SK-N-SH (cell line): ENCODE measurements around the gene GPR3. TPM values are rescaled to one million over a fixed set of nuclear protein-coding genes. Genes with fewer than 3 reads are reported as not detected.

Experiments used
- CTCF ChIA-PET: fragments of 300-600, 350-600 bp; formaldehyde crosslinking; extraction: SDS; loops from one replicate; lab custom pipeline; 2021; lab: Yijun Ruan, JAX
- POLR2A ChIA-PET: fragments of 350-600 bp; sonication (Branson Sonifier 250); formaldehyde crosslinking; extraction: SDS; loops from one replicate; lab custom pipeline; 2020; ENCODE audit warnings: antibody characterized with exemption, inconsistent platforms; lab: Yijun Ruan, JAX
- DNase-seq: peaks from one replicate; pipeline ENCODE4 v3.0.0; 2012
- H2AFZ ChIP-seq: fragments of 200-600 bp; sonication (generic); 2 replicates; pipeline ENCODE4 v1.8.1; 2016; ENCODE audit warnings: antibody characterized with exemption, mild to moderate bottlenecking, low read depth
- H3F3A ChIP-seq: fragments of 200-600 bp; sonication (generic); replicated peaks from 2 replicates; pipeline ENCODE3; 2016; ENCODE audit warnings: antibody characterized with exemption, mild to moderate bottlenecking; ENCODE audit not compliant: insufficient read depth
- H3K27ac ChIP-seq, 2 experiments: fragments of 200-500 bp in 1 of 2; fragments of 200-600 bp in 1 of 2; sonication (Bioruptor generic) in 1 of 2; sonication (generic), shearing (Covaris generic) in 1 of 2; 2 replicates each; pipeline versions ENCODE4 v1.5.1 to v1.6.1; 2014 to 2016; ENCODE audit warnings: low read depth in 2 of 2, inconsistent platforms in 1 of 2, low read length in 1 of 2, mild to moderate bottlenecking in 1 of 2, mixed read lengths in 1 of 2
- H3K27me3 ChIP-seq: fragments of 200-600 bp; sonication (generic), shearing (Covaris generic); 2 replicates; pipeline ENCODE4 v1.6.1; 2016; ENCODE audit warnings: mixed run types; ENCODE audit not compliant: insufficient read depth
- H3K36me3 ChIP-seq, 2 experiments: fragments of 200-500 bp in 1 of 2; fragments of 200-600 bp in 1 of 2; sonication (Bioruptor generic) in 1 of 2; sonication (generic) in 1 of 2; replicated peaks in 1 of 2; 2 replicates each; pipeline versions ENCODE3 to v1.5.1; 2014 to 2016; ENCODE audit warnings: low read length in 1 of 2, mild to moderate bottlenecking in 1 of 2; ENCODE audit not compliant: insufficient read depth in 2 of 2, control insufficient read depth in 1 of 2
- H3K4me1 ChIP-seq, 2 experiments: fragments of 200-500 bp in 1 of 2; fragments of 200-600 bp in 1 of 2; sonication (Bioruptor generic) in 1 of 2; sonication (generic), shearing (Covaris generic) in 1 of 2; 2 replicates each; pipeline versions ENCODE4 v1.5.1 to v1.6.1; 2014 to 2016; ENCODE audit warnings: low read depth in 1 of 2, low read length in 1 of 2, mixed run types in 1 of 2; ENCODE audit not compliant: insufficient read depth in 2 of 2, control insufficient read depth in 1 of 2
- H3K4me2 ChIP-seq: fragments of 200-600 bp; sonication (generic), shearing (Covaris generic); 2 replicates; pipeline ENCODE4 v1.6.1; 2017; ENCODE audit warnings: mixed run types
- H3K4me3 ChIP-seq, 2 experiments: fragments of 200-500 bp in 1 of 2; fragments of 200-600 bp in 1 of 2; sonication (Bioruptor generic) in 1 of 2; sonication (generic), shearing (Covaris generic) in 1 of 2; 2 replicates each; pipeline versions ENCODE4 v1.5.1 to v1.8.1; 2014 to 2016; ENCODE audit warnings: low read depth in 2 of 2, inconsistent platforms in 1 of 2, low read length in 1 of 2, mild to moderate bottlenecking in 1 of 2, mixed read lengths in 1 of 2, moderate library complexity in 1 of 2
- H3K79me2 ChIP-seq: fragments of 200-600 bp; sonication (generic); 2 replicates; pipeline ENCODE4 v1.8.1; 2017; ENCODE audit warnings: mild to moderate bottlenecking; ENCODE audit not compliant: insufficient read depth
- H3K9ac ChIP-seq: fragments of 200-600 bp; sonication (generic); 2 replicates; pipeline ENCODE4 v1.6.1; 2017; ENCODE audit warnings: mixed run types
- H3K9me2 ChIP-seq: fragments of 200-600 bp; sonication (generic); 2 replicates; pipeline ENCODE4 v1.6.1; 2017; ENCODE audit warnings: mixed run types
- H3K9me3 ChIP-seq: fragments of 200-600 bp; sonication (generic); 2 replicates; pipeline ENCODE4 v1.6.1; 2017; ENCODE audit warnings: mixed run types, mild to moderate bottlenecking, moderate library complexity
- H4K20me1 ChIP-seq: fragments of 200-600 bp; sonication (generic); 2 replicates; pipeline ENCODE4 v1.6.1; 2017; ENCODE audit warnings: mild to moderate bottlenecking, mixed run types; ENCODE audit not compliant: insufficient read depth
- CHD2 ChIP-seq: fragments of 150-350 bp; IDR thresholded peaks from 2 replicates; pipeline ENCODE4 v1.6.1; 2018; ENCODE audit warnings: low read length; ENCODE audit not compliant: partially characterized antibody
- CTCF ChIP-seq: fragments of 200-600 bp; sonication (generic); IDR thresholded peaks from 2 replicates; pipeline ENCODE4 v1.6.1; 2017; ENCODE audit warnings: antibody characterized with exemption, mild to moderate bottlenecking, moderate library complexity
- ELF1 ChIP-seq: IDR thresholded peaks from 2 replicates; pipeline ENCODE4 v1.4.0; 2012
- EP300 ChIP-seq, 2 experiments: IDR thresholded peaks; 2 replicates each; pipeline versions ENCODE4 v1.4.0 to v1.6.1; 2012; ENCODE audit warnings: borderline replicate concordance in 1 of 2, low read depth in 1 of 2, low read length in 1 of 2
- EZH2phosphoT487 ChIP-seq: fragments of 200-600 bp; sonication (generic); IDR thresholded peaks from 2 replicates; pipeline ENCODE4 v1.6.1; 2017; ENCODE audit warnings: low read depth, mixed run types, mild to moderate bottlenecking, antibody characterized with exemption, moderate library complexity, borderline replicate concordance
- FOSL2 ChIP-seq: IDR thresholded peaks from 2 replicates; pipeline ENCODE4 v1.4.0; 2012; ENCODE audit warnings: low read depth, mild to moderate bottlenecking, moderate library complexity, borderline replicate concordance
- GABPA ChIP-seq: IDR thresholded peaks from 2 replicates; pipeline ENCODE4 v1.4.0; 2012; ENCODE audit warnings: low read depth, mild to moderate bottlenecking
- GATA2 ChIP-seq: sonication (generic); formaldehyde crosslinking; IDR thresholded peaks from 2 replicates; pipeline ENCODE4 v1.5.0; 2020; ENCODE audit warnings: mild to moderate bottlenecking, missing genetic modification reagents
- IRF3 ChIP-seq: fragments of 150-350 bp; IDR thresholded peaks from 2 replicates; pipeline ENCODE4 v1.6.1; 2016; ENCODE audit warnings: mild to moderate bottlenecking, low read depth, low read length
- PBX3 ChIP-seq: IDR thresholded peaks from 2 replicates; pipeline ENCODE4; 2012
- RAD21 ChIP-seq: IDR thresholded peaks from 2 replicates; pipeline ENCODE4 v1.6.1; 2012; ENCODE audit warnings: mild to moderate bottlenecking, low read length
- RFX5 ChIP-seq: IDR thresholded peaks from 2 replicates; pipeline ENCODE4 v1.6.1; 2012; ENCODE audit warnings: mild to moderate bottlenecking, improper control_type of control experiment, low read length
- RXRA ChIP-seq: IDR thresholded peaks from 2 replicates; pipeline ENCODE4 v1.4.0; 2012; ENCODE audit warnings: low read depth, mild to moderate bottlenecking, borderline replicate concordance
- TEAD4 ChIP-seq: IDR thresholded peaks from 2 replicates; pipeline ENCODE4 v1.4.0; 2012; ENCODE audit warnings: mild to moderate bottlenecking, borderline replicate concordance; ENCODE audit not compliant: insufficient read depth
- USF1 ChIP-seq: IDR thresholded peaks from 2 replicates; pipeline ENCODE4 v1.4.0; 2012; ENCODE audit warnings: low read depth, borderline replicate concordance
- USF2 ChIP-seq: fragments of 150-350 bp; IDR thresholded peaks from 2 replicates; pipeline ENCODE4 v1.6.1; 2017; ENCODE audit warnings: antibody characterized with exemption, low read length, low read depth, borderline replicate concordance
- YY1 ChIP-seq: IDR thresholded peaks from 2 replicates; pipeline ENCODE4 v1.4.0; 2012; ENCODE audit warnings: low read depth, mild to moderate bottlenecking
- WGBS: methylation state at CpG from one replicate; pipeline ENCODE4 v1.1.6; 2017; ENCODE audit warnings: low lambda C conversion rate; 5-methylcytosine and 5-hydroxymethylcytosine counted together
- polyA plus RNA-seq, 3 experiments: library from polyadenylated mRNA; depleted of rRNA; stranded (reverse); fragments of >200 nt; gene quantifications; 2 replicates each; pipeline ENCODE4 v1.2.3, GENCODE V29; 2012

Gene GPR3
- polyA plus RNA-seq, 1 of the 3 experiments (the other 2 are of a cell fraction): 6.0 TPM

GRCh38 chr1:27360159-27361043 is 32.0 kb upstream of the GPR3 start:
- TF ChIP-seq GABPA (no peak), USF2 (no peak), EP300 (IDR thresholded peaks at IDR 0.05; ENCODE audit: borderline replicate concordance in 1 of 2, low read depth in 1 of 2, low read length in 1 of 2) (no peak), GATA2 (no peak), RFX5 (no peak), EZH2phosphoT487 (no peak), RAD21 (no peak), PBX3 (no peak), FOSL2 (no peak), TEAD4 (no peak), ELF1 (no peak), IRF3 (no peak), CTCF (no peak), USF1 (no peak), YY1 (no peak), RXRA (no peak), CHD2 (no peak)
- Histone ChIP-seq H4K20me1 (no peaks in the 10 kb centered on the region), H3K9ac (no peak overlapping the region), H2AFZ (no peak overlapping the region), H3K36me3 (peaks cover 4 to 32% of the 10 kb centered on the region in 2 experiments), H3K4me1 (peaks cover 0 to 14% of the 10 kb centered on the region in 2 experiments; a peak in 1 of 4 replicates), H3K9me3 (no peaks in the 10 kb centered on the region), H3K4me3 (no peak overlapping the region), H3K27me3 (no peaks in the 10 kb centered on the region), H3K27ac (no peak overlapping the region), H3K4me2 (no peak overlapping the region), H3F3A (no peaks in the 10 kb centered on the region), H3K9me2 (no peaks in the 10 kb centered on the region), H3K79me2 (peaks cover 9% of the 10 kb centered on the region; the same call in 1 of the 2 replicates)
- DNase-seq: no peak
- ChIA-PET POLR2A (no interaction called here), CTCF (interaction anchor here (0.7 to 12.3 kb wide), 6 partner anchors 11 to 618 kb away, joined by 3 to 219 read pairs (median 17); no protein-coding TSS in a partner anchor)
- WGBS: 95% methylated on average over 68 of the region's 71 CpGs
